ENCODE measurements around the gene ADAD2. TPM values are rescaled to one million over a fixed set of nuclear protein-coding genes. Genes with fewer than 3 reads are reported as not detected.

Gene ADAD2
- total RNA-seq, 2 donors from 2014 or later: not detected

GRCh38 chr16:84144209-84144858 is 46.6 kb upstream of the ADAD2 start:
- H3K27me3 ChIP-seq (ENCODE audit: control insufficient read depth, insufficient read depth, low read length, poor library complexity, severe bottlenecking): peaks cover 20% of the 10 kb centered on the region
- Mint-ChIP-seq H3K27me3 (ENCODE audit: insufficient read depth) (peaks cover 18% of the 10 kb centered on the region), H3K9me3 (peaks cover 2% of the 10 kb centered on the region), H3K36me3 (ENCODE audit: low read depth) (peaks cover 11% of the 10 kb centered on the region), H3K4me3 (peak overlapping the region; percentile 97), H3K4me1 (peaks cover 8% of the 10 kb centered on the region), H3K27ac (peak overlapping the region; percentile 92)
- H3K9ac ChIP-seq (ENCODE audit: extremely low read depth, low read length, poor library complexity, severe bottlenecking): peak overlapping the region; percentile 68
- H3K36me3 ChIP-seq (ENCODE audit: control insufficient read depth, insufficient read depth, low read length): peaks cover 3% of the 10 kb centered on the region
- peak overlapping the region; percentile 76 for H3K27ac ChIP-seq (ENCODE audit: low read depth, low read length)
- peak overlapping the region; percentile 96 for H3K4me3 ChIP-seq (ENCODE audit: low read length)
- TF ChIP-seq, protein P1, sequence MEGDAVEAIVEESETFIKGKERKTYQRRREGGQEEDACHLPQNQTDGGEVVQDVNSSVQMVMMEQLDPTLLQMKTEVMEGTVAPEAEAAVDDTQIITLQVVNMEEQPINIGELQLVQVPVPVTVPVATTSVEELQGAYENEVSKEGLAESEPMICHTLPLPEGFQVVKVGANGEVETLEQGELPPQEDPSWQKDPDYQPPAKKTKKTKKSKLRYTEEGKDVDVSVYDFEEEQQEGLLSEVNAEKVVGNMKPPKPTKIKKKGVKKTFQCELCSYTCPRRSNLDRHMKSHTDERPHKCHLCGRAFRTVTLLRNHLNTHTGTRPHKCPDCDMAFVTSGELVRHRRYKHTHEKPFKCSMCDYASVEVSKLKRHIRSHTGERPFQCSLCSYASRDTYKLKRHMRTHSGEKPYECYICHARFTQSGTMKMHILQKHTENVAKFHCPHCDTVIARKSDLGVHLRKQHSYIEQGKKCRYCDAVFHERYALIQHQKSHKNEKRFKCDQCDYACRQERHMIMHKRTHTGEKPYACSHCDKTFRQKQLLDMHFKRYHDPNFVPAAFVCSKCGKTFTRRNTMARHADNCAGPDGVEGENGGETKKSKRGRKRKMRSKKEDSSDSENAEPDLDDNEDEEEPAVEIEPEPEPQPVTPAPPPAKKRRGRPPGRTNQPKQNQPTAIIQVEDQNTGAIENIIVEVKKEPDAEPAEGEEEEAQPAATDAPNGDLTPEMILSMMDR (conservative IDR thresholded peaks at IDR 0.05): peak; percentile 12
- peak; percentile 76 for DNase-seq
- 0 to 1% methylated on average over 8 to 38 of the region's 39 CpGs for WGBS, 2 experiments (ENCODE audit: insufficient coverage in 1 of 2, insufficient read length in 1 of 2)
- H3K4me1 ChIP-seq (ENCODE audit: control insufficient read depth, insufficient read depth, low read length): no peaks in the 10 kb centered on the region
- H3K9me3 ChIP-seq (ENCODE audit: control insufficient read depth, low read length): peaks cover 12% of the 10 kb centered on the region

GRCh38 chr16:84144859-84145639 is 45.9 kb upstream of the ADAD2 start, which contains the start of the genes DNAAF1 and HSDL1:
Gene DNAAF1, plus strand, starts transcription at chr16:84145308. Its CDS starts 133 bp downstream, at chr16:84145441.
Gene HSDL1, minus strand, starts transcription at chr16:84145177. Its CDS starts 13,856 bp downstream, at chr16:84131321.
- Histone ChIP-seq H3K4me1 (ENCODE audit: control insufficient read depth, insufficient read depth, low read length) (no peaks in the 10 kb centered on the region), H3K9me3 (ENCODE audit: control insufficient read depth, low read length) (peaks cover 12% of the 10 kb centered on the region), H3K27ac (ENCODE audit: low read depth, low read length) (peak within 1 kb of the TSS; percentile 76), H3K4me3 (ENCODE audit: low read length) (peak within 1 kb of the TSS; percentile 96), H3K9ac (ENCODE audit: extremely low read depth, low read length, poor library complexity, severe bottlenecking) (peak within 1 kb of the TSS; percentile 68), H3K27me3 (ENCODE audit: control insufficient read depth, insufficient read depth, low read length, poor library complexity, severe bottlenecking) (peaks cover 20% of the 10 kb centered on the region), H3K36me3 (ENCODE audit: control insufficient read depth, insufficient read depth, low read length) (peaks cover 3% of the 10 kb centered on the region)
- 0 to 1% methylated on average over 46 to 88 of the region's 89 CpGs for WGBS, 2 experiments (ENCODE audit: insufficient coverage in 1 of 2, insufficient read length in 1 of 2)
- Mint-ChIP-seq H3K27ac (peak within 1 kb of the TSS; percentile 92), H3K4me1 (peaks cover 2% of the 10 kb centered on the region), H3K4me3 (peak within 1 kb of the TSS; percentile 97), H3K27me3 (ENCODE audit: insufficient read depth) (peaks cover 18% of the 10 kb centered on the region), H3K36me3 (ENCODE audit: low read depth) (peaks cover 9% of the 10 kb centered on the region), H3K9me3 (peaks cover 2% of the 10 kb centered on the region)
- TF ChIP-seq, protein P1 (conservative IDR thresholded peaks at IDR 0.05): peak; percentile 57
- DNase-seq: peak; percentile 98

- no peaks in the 10 kb centered on the region for H3K4me1 Mint-ChIP-seq
- DNase-seq: no peak
- H3K27ac Mint-ChIP-seq: no peak overlapping the region
- H3K27me3 Mint-ChIP-seq (ENCODE audit: insufficient read depth): peaks cover 14% of the 10 kb centered on the region
- Histone ChIP-seq H3K36me3 (ENCODE audit: control insufficient read depth, insufficient read depth, low read length) (no peaks in the 10 kb centered on the region), H3K27ac (ENCODE audit: low read depth, low read length) (no peak overlapping the region), H3K9me3 (ENCODE audit: control insufficient read depth, low read length) (no peaks in the 10 kb centered on the region), H3K27me3 (ENCODE audit: control insufficient read depth, insufficient read depth, low read length, poor library complexity, severe bottlenecking) (peaks cover 15% of the 10 kb centered on the region), H3K4me1 (ENCODE audit: control insufficient read depth, insufficient read depth, low read length) (no peaks in the 10 kb centered on the region), H3K4me3 (ENCODE audit: low read length) (no peak overlapping the region), H3K9ac (ENCODE audit: extremely low read depth, low read length, poor library complexity, severe bottlenecking) (no peak overlapping the region)
- no peaks in the 10 kb centered on the region for H3K9me3 Mint-ChIP-seq
- WGBS, 2 experiments (ENCODE audit: insufficient coverage in 1 of 2, insufficient read length in 1 of 2): 85 to 96% methylated on average over 3 of the region's 3 CpGs
- no peaks in the 10 kb centered on the region for H3K36me3 Mint-ChIP-seq (ENCODE audit: low read depth)
- TF ChIP-seq, protein P1 (conservative IDR thresholded peaks at IDR 0.05): no peak
- H3K4me3 Mint-ChIP-seq: no peak overlapping the region
Measured at GRCh38 chr16:84150926-84151325, 40.0 kb upstream of the ADAD2 start.

All from endodermal cell (in vitro differentiated cells).